ENCODE measurements around the gene FLNB. TPM values are rescaled to one million over a fixed set of nuclear protein-coding genes. Genes with fewer than 3 reads are reported as not detected.

Gene FLNB
- total RNA-seq, 2 donors from 2014 or later: 212 to 221 TPM

DNA sequence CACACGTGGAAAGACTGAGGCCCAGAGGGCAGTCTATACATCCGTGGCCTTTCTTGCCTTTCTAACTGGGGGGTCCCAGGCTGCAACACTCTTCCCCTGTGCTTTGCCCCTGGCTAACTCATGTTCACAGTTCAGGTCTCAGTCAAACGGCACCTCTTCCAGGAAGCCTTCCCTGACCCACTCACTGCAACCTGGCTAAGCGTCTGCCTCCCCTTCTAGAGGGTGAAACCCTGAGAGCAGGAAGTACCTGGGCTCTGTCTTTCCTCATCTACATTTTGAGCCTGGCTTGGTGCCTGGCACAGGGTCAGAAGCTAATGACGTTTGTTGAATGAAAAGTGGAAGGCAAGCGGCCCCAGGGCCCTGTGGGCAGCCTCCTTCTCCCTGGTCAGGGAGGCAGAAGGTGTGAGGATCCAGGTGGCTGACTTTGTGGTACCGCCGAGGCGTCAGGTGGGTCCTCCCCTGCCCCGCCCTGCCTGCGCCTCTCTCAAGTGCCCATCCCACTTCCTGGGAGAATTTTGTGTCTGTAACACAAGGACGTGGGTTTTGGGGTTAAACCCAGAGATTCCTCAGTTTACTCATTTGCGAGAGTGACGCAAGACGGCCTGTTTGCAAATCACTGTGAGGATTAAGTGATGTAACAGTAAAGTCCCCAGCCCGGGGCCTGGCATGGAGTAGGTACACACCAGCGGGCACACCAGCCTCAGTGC, 170.5 kb downstream of the FLNB start:
- no peaks in the 10 kb centered on the region for H3K36me3 ChIP-seq (ENCODE audit: control insufficient read depth, insufficient read depth, low read length)
- TF ChIP-seq, protein P1, sequence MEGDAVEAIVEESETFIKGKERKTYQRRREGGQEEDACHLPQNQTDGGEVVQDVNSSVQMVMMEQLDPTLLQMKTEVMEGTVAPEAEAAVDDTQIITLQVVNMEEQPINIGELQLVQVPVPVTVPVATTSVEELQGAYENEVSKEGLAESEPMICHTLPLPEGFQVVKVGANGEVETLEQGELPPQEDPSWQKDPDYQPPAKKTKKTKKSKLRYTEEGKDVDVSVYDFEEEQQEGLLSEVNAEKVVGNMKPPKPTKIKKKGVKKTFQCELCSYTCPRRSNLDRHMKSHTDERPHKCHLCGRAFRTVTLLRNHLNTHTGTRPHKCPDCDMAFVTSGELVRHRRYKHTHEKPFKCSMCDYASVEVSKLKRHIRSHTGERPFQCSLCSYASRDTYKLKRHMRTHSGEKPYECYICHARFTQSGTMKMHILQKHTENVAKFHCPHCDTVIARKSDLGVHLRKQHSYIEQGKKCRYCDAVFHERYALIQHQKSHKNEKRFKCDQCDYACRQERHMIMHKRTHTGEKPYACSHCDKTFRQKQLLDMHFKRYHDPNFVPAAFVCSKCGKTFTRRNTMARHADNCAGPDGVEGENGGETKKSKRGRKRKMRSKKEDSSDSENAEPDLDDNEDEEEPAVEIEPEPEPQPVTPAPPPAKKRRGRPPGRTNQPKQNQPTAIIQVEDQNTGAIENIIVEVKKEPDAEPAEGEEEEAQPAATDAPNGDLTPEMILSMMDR (conservative IDR thresholded peaks at IDR 0.05): no peak
- Mint-ChIP-seq H3K27me3 (ENCODE audit: insufficient read depth) (peaks cover 9% of the 10 kb centered on the region), H3K4me3 (peak overlapping the region; percentile 59), H3K27ac (no peak overlapping the region), H3K9me3 (no peaks in the 10 kb centered on the region), H3K36me3 (ENCODE audit: low read depth) (no peaks in the 10 kb centered on the region), H3K4me1 (peaks cover 27% of the 10 kb centered on the region)
- H3K4me1 ChIP-seq (ENCODE audit: control insufficient read depth, insufficient read depth, low read length): peaks cover 17% of the 10 kb centered on the region
- H3K9ac ChIP-seq (ENCODE audit: extremely low read depth, low read length, poor library complexity, severe bottlenecking): no peak overlapping the region
- H3K27me3 ChIP-seq (ENCODE audit: control insufficient read depth, insufficient read depth, low read length, poor library complexity, severe bottlenecking): no peaks in the 10 kb centered on the region
- WGBS, 2 experiments (ENCODE audit: insufficient coverage in 1 of 2, insufficient read length in 1 of 2): 85 to 90% methylated on average over 12 to 17 of the region's 17 CpGs
- H3K4me3 ChIP-seq (ENCODE audit: low read length): no peak overlapping the region
- DNase-seq: no peak
- H3K9me3 ChIP-seq (ENCODE audit: control insufficient read depth, low read length): no peaks in the 10 kb centered on the region
- H3K27ac ChIP-seq (ENCODE audit: low read depth, low read length): no peak overlapping the region

DNA sequence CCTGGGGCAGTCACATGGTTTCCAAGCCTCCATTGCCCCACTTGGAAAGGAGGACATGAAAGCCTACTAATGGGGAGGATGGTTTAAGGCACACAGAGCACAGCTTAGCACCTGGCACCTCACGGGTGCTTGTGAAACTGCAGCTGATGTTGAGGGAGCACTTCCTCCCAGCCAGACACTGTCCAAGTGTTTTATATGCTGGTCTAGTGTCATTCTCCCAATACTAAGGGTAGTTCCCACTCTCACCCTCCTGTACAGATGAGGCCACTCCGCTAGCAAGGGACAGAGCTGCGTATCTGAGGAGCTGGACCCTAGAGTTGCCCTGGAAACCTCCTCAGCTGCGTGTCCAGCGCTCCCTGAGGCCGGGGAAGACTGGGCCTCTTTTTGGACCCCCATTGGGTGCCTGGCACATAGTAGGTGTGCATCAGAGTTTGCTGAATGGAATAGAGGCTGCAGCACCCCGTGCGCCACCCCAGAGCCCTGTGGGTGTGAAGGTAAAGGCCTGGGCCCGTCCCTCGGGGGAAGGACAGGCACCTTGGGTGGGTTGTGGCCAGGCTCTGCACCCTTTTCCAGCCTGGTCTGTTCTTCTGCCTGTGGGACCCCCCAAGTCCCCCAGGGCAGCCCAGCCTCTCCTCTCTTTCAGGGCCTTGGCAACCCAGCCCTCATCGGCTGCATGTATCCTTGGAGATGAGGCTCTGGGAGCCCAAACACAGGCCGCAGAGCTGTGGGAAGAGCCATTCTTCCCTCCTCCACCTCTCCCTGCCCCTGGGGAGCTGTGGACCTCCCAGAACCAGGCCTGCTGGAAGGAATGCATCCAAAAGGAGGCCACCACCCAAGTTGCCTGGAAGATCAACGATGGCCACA, 171.2 kb downstream of the FLNB start:
- no peak overlapping the region for H3K4me3 ChIP-seq (ENCODE audit: low read length)
- Mint-ChIP-seq H3K27ac (no peak overlapping the region), H3K27me3 (ENCODE audit: insufficient read depth) (peaks cover 9% of the 10 kb centered on the region), H3K9me3 (no peaks in the 10 kb centered on the region), H3K36me3 (ENCODE audit: low read depth) (no peaks in the 10 kb centered on the region), H3K4me1 (peaks cover 23% of the 10 kb centered on the region), H3K4me3 (no peak overlapping the region)
- H3K27me3 ChIP-seq (ENCODE audit: control insufficient read depth, insufficient read depth, low read length, poor library complexity, severe bottlenecking): no peaks in the 10 kb centered on the region
- TF ChIP-seq, protein P1 (conservative IDR thresholded peaks at IDR 0.05): no peak
- no peak overlapping the region for H3K9ac ChIP-seq (ENCODE audit: extremely low read depth, low read length, poor library complexity, severe bottlenecking)
- H3K36me3 ChIP-seq (ENCODE audit: control insufficient read depth, insufficient read depth, low read length): no peaks in the 10 kb centered on the region
- no peak overlapping the region for H3K27ac ChIP-seq (ENCODE audit: low read depth, low read length)
- H3K9me3 ChIP-seq (ENCODE audit: control insufficient read depth, low read length): no peaks in the 10 kb centered on the region
- peaks cover 13% of the 10 kb centered on the region for H3K4me1 ChIP-seq (ENCODE audit: control insufficient read depth, insufficient read depth, low read length)
- 91% methylated on average over 8 to 13 of the region's 13 CpGs for WGBS, 2 experiments (ENCODE audit: insufficient coverage in 1 of 2, insufficient read length in 1 of 2)
- no peak for DNase-seq

DNA sequence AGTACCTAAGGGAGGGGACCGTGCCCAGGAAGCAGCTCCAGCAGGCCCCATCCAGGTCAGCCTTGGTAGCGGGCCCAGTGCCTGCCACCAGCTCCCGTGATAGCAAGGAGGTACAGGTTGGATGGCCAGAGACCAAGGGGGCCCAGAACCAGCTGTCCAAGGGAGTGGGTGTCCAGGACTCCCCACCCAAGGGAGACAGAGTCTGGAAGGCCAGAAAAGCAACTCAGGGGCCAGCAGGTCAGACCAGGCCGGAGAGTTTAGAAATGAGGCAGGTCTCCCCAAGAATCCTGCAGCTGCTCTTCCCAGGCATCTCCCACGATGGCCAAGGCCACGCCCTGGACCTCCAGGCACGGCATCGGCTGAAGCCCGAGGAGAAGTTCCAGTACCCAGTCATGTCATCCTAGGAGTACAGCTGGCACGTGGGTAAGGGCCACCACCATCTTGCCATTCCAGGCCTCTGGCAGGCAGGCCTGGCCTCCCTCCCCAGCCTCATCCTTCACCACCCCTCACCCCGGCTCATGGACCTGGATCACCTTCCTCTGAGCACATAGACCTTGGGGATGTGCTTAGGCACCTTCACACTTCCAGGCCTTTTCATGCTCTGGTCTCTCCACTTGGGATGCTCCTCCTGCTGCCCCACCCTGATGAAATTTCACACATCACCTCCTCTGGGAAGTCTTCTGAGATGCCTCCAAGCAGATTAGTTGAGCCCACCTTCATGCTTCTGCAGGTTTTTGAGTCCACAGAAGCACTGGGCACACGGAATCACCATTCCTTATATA, 172.1 kb downstream of the FLNB start:
- Histone ChIP-seq H3K4me3 (ENCODE audit: low read length) (no peak overlapping the region), H3K9me3 (ENCODE audit: control insufficient read depth, low read length) (no peaks in the 10 kb centered on the region), H3K9ac (ENCODE audit: extremely low read depth, low read length, poor library complexity, severe bottlenecking) (no peak overlapping the region), H3K4me1 (ENCODE audit: control insufficient read depth, insufficient read depth, low read length) (peaks cover 6% of the 10 kb centered on the region), H3K27ac (ENCODE audit: low read depth, low read length) (no peak overlapping the region), H3K36me3 (ENCODE audit: control insufficient read depth, insufficient read depth, low read length) (no peaks in the 10 kb centered on the region), H3K27me3 (ENCODE audit: control insufficient read depth, insufficient read depth, low read length, poor library complexity, severe bottlenecking) (no peaks in the 10 kb centered on the region)
- Mint-ChIP-seq H3K27ac (no peak overlapping the region), H3K36me3 (ENCODE audit: low read depth) (no peaks in the 10 kb centered on the region), H3K4me1 (peaks cover 15% of the 10 kb centered on the region), H3K27me3 (ENCODE audit: insufficient read depth) (peaks cover 9% of the 10 kb centered on the region), H3K9me3 (no peaks in the 10 kb centered on the region), H3K4me3 (no peak overlapping the region)
- TF ChIP-seq, protein P1 (conservative IDR thresholded peaks at IDR 0.05): no peak
- WGBS, 2 experiments (ENCODE audit: insufficient coverage in 1 of 2, insufficient read length in 1 of 2): 93 to 94% methylated on average over 6 to 12 of the region's 12 CpGs
- no peak for DNase-seq
